Stimulated activated CD8-positive, alpha-beta memory T cell treated with anti-CD3 and anti-CD28 coated beads, Interleukin-12 subunit alpha, Interleukin-12 subunit beta, amount 100 ng/mL, for 24 hours (primary cell): ENCODE measurements around the gene EPHA1.

Source experiments
- DNase-seq: peaks from one replicate; pipeline ENCODE4 v3.0.0-alpha.2; 2020; ENCODE audit errors: extremely low read depth

Gene EPHA1

GRCh38 chr7:143351060-143351459 lies 57.6 kb downstream of the EPHA1 start:
- DNase-seq: no peak

GRCh38 chr7:143347950-143348349 lies 60.7 kb downstream of the EPHA1 start:
- DNase-seq: no peak

- no peak for DNase-seq
These were observed 62.6 kb downstream of the EPHA1 start for GRCh38 chr7:143346018-143346417.

- DNase-seq: peak; percentile 22
These were observed 63.2 kb downstream of the EPHA1 start for GRCh38 chr7:143345428-143345900.

GRCh38 chr7:143343596-143343995 lies 65.1 kb downstream of the EPHA1 start:
- no peak for DNase-seq

GRCh38 chr7:143341842-143342241 lies 66.8 kb downstream of the EPHA1 start:
- DNase-seq: no peak
